Measurements from ENCODE around the gene ATP13A2.
A peak's percentile ranks its signal among the peaks of the same experiment; 100 is the strongest.

The ATP13A2 gene

DNA sequence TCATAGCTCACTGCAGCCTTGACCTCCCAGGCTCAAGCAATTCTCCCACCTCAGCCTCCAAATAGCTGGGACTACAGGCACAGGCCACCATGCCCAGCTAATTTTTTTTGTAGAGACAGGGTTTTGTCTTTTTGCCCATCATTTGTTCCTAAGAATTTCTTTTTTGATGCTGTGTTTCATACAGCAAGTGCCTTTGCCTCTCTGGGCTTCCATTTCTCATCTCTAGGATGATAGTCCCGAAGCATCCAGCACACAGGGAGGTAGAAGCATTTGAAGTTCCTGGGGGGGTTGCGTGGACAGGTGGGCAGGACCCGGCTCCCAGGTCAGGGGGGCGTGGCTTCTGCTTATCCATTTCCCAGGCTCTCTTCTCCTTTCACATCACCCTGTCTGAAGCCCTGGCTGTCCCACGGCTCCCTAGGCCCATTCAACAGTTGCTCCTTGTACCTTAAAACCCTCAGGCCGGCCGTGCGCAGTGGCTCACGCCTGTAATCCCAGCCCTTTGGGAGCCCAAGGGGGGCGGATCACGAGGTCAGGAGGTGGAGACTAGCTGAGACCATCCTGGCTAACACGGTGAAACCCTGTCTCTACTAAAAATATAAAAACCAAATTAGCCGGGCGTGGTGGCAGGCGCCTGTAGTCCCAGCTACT, 3.4 kb downstream of the ATP13A2 start:
- in situ Hi-C loops (cut with HindIII; ENCODE audit: low pct_ligation_motif_present, low pct_unique_long_range_greater_than_20kb, low sequenced_read_pairs), result no loop called here
- no peak for DNase-seq

DNA sequence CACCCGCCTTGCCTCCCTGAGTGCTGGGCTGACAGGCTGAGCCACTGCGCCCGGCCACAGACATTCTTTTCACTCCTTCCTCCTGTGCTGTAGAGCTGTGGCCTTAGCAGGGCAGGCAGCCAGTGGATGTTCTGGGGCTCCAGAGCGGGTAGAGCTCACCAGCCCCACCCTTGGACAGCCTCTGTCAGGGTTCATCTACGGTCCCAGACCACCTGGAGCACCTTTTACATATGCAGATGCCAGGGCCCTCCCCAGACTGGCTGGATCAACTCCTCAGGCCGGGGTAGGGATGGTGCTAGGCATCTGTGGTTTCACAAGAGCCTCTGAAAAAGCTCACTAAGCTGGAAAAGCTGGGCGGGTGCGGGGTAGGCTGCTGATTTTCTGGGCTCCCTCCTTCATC, 4.6 kb downstream of the ATP13A2 start:
- DNase-seq, result no peak
- in situ Hi-C loops (cut with HindIII; ENCODE audit: low pct_ligation_motif_present, low pct_unique_long_range_greater_than_20kb, low sequenced_read_pairs), result no loop called here

- in situ Hi-C loops (cut with HindIII; ENCODE audit: low pct_ligation_motif_present, low pct_unique_long_range_greater_than_20kb, low sequenced_read_pairs), result no loop called here
- no peak for DNase-seq
These were observed 6.4 kb downstream of the ATP13A2 start for GRCh38 chr1:17005365-17005740.

GRCh38 chr1:17004466-17005364, 7.0 kb downstream of the ATP13A2 start:
- peak; percentile 42 for DNase-seq
- in situ Hi-C loops (cut with HindIII; ENCODE audit: low pct_ligation_motif_present, low pct_unique_long_range_greater_than_20kb, low sequenced_read_pairs), result no loop called here

DNA sequence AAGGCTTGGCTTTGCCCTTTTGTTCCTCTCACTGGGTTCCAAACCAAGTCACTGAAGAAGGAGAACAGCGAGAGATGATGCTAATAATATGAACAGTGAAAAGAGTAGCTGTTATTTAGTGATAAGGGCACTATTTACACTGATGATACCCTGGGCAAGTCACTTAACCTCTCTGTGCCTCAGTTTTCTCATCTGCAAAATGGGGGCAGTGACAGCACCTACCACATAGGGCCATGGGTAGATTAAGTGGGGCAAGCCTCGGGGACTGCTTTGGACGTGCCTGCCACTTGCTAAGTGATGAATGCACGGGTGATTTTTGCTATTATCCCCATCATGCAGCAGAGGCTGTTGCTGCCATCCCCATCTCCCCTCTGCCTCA, 9.2 kb downstream of the ATP13A2 start:
- no peak for DNase-seq
- in situ Hi-C loops (cut with HindIII; ENCODE audit: low pct_ligation_motif_present, low pct_unique_long_range_greater_than_20kb, low sequenced_read_pairs), result no loop called here

DNA sequence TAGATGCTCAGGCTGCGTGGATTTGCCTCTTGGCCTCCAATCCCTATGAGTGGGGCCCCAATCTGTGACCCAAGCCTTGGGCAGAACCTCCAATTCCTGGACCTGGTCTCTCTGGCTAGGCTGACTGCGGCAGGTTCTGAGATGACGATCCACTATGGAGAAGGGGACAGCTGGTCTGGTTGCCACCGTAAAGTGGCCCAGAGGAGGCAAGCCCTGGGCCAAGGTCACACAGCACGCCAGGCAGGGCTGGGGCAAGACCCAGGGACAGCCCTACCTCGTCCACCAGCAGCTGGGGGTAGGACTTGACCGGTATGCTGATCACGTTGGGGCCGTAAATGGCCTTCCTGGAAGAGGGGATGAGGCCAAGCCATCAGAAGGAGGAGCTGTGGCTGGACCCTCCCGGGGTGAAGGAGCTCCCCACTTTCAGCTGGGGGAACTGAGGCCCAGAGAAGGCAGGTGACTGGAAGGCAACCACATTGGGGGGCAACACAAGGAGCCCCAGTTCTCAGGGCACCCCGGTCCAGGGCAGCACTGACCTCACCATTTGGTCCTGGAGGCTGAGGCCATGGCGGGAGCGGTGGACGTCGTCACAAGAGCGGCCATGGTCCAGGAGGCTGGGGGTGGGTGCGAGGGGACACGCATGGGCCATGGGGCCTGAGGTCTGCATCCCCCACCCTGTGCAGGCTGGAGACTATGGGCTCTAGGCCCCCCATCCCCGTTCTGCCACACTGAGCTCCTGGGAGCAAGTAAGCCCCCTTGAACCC, 9.8 kb downstream of the ATP13A2 start:
- in situ Hi-C loops (cut with HindIII; ENCODE audit: low pct_ligation_motif_present, low pct_unique_long_range_greater_than_20kb, low sequenced_read_pairs), result no loop called here
- no peak for DNase-seq

DNA sequence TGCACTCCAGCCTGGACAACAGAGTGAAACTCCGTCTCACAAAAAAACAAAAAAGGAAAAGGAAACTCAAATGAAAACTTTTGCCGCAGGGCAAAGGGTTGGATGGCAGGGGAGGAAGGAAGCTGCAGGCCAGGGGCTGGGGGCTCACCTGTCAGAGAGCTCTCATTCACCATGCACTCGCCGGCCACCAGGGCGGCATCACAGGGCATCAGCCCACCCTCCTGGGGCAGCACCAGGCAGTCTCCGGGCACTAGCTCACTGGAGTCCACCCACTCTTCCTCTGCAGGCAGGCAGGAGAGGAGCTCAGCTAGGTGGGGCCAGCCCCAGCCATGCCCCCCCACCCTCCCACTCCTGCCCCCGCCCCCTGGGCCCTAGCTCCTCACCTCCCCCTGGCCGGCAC, 11.9 kb downstream of the ATP13A2 start:
- in situ Hi-C loops (cut with HindIII; ENCODE audit: low pct_ligation_motif_present, low pct_unique_long_range_greater_than_20kb, low sequenced_read_pairs), result no loop called here
- no peak for DNase-seq

DNA sequence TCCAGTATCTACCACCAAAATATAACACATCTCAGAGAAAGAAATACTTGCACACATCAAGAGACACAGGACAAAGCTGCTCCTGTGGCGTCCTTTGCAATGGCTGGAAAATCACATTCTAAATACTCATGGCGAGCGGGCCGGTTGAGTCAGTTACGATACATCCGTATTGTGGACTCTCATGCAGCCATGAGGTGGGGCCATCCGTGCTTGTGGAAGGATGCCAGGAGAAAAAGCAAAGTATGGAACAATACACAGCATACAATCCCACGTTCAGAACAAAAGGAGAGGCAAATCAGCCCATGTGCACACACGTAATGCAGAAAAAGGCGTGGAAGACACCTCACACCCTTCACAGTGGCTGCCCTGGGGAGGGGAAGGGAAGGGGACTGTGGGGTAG, 13.1 kb downstream of the ATP13A2 start:
- in situ Hi-C loops (cut with HindIII; ENCODE audit: low pct_ligation_motif_present, low pct_unique_long_range_greater_than_20kb, low sequenced_read_pairs), result no loop called here
- DNase-seq, result no peak

- in situ Hi-C loops (cut with HindIII; ENCODE audit: low pct_ligation_motif_present, low pct_unique_long_range_greater_than_20kb, low sequenced_read_pairs), result no loop called here
- no peak for DNase-seq
These were observed 14.9 kb downstream of the ATP13A2 start for GRCh38 chr1:16996845-16997244.

DNA sequence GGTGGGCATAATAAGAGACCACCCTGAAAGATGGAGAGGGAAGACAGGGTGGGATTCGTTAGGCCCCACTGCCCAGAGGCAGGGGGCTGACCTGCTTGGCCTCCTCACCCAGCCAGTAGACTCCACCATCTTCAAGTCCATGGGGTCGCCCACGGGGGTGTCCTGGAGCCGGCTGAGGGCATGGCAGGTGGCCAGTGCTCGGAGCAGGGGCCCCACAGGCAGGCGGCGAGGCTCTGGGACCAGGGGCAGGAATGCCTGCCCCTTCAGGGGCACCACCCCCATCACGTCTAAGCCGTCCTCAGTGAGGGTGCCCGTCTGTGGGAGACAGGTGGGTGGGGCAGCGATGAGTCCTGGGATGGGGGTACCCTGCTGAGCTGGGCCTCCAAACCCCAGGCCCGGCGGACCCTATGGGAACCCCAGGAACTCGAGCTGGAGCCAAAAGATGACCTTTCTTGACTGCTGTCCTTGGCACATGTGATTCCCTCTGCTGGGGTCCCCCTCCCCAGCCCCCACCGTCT, 18.1 kb downstream of the ATP13A2 start:
- in situ Hi-C loops (cut with HindIII; ENCODE audit: low pct_ligation_motif_present, low pct_unique_long_range_greater_than_20kb, low sequenced_read_pairs), result no loop called here
- no peak for DNase-seq

DNA sequence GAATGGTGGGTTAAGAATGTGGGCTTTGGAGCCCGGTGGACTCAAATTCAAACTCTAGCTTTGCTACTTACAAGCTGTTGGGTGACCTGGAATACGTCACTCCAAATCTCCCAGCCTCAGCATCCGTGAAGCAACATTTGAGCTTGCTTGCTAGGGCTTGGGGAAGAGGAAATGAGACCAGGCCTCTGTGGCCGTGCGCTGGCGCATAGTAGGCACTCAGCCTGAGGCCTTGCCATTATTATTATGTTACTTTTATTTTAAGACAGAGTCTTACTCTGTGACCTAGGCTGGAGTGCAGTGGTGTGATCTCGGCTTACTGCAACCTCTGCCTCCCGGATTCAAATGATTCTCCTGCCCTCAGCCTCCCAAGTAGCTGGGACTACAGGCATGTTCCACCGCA, 19.1 kb downstream of the ATP13A2 start:
- DNase-seq, result no peak

DNA sequence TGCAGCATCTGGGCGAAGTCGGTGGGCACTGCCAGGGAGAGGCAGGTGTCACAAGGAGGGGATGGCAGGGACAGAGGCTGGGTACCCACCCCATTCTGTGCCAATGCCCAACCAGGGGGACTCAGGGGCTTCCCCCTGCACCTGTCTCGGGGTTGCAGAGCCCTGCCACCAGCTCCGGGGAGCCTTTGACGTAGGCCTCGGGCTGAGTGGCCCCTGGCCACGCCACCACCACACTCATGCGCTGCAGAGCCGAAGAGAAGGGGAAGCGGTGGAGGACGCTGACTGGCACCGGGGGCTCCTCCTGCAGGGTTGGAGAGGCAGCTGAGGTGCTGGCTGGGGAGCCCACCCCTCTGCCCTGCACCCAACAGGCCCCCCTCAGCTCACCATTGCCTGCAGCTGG, 19.6 kb downstream of the ATP13A2 start:
- DNase-seq, result no peak
- in situ Hi-C loops (cut with HindIII; ENCODE audit: low pct_ligation_motif_present, low pct_unique_long_range_greater_than_20kb, low sequenced_read_pairs), result no loop called here

More for the DNA sequence above, 19.1 kb downstream of the ATP13A2 start:
- in situ Hi-C loops (cut with HindIII; ENCODE audit: low pct_ligation_motif_present, low pct_unique_long_range_greater_than_20kb, low sequenced_read_pairs), result no loop called here

- no peak for DNase-seq
- in situ Hi-C loops (cut with HindIII; ENCODE audit: low pct_ligation_motif_present, low pct_unique_long_range_greater_than_20kb, low sequenced_read_pairs), result no loop called here
These were observed 20.2 kb downstream of the ATP13A2 start for GRCh38 chr1:16991571-16991970.

DNA sequence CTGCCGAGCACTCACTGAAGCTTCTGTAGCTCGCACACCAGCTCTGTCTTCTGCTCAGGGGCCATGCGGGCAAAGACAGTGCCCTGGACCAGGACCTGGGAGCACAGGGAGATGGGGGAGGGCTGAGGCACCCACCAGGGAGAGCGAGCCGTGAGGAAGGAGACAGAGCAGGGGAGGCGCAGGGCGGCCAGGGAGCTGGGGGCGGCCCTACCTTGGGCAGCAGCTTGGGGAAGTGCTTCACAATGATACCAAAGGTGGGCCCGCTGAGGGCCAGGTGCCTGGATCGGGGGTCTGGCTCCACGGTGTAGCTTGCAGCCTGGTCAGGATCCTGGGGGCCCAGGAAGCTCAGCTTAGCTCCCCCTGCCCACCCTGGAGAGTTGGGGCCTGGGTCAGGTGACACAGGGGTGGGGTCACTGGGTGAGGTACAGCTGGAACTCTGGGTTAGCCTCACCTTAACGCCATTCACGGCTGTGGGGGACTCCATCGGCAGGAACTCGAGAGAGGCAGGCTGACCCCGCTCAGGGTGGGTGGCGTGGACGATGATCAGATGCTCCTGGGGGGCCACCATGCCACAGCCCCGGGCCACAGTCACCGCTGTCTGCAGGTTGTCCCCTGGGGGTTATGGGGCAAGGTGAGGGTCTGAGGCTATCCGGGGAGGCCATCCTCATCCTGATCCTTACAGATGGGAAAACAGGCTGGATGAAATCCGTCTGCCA, 21.9 kb downstream of the ATP13A2 start:
- in situ Hi-C loops (cut with HindIII; ENCODE audit: low pct_ligation_motif_present, low pct_unique_long_range_greater_than_20kb, low sequenced_read_pairs), result no loop called here

DNA sequence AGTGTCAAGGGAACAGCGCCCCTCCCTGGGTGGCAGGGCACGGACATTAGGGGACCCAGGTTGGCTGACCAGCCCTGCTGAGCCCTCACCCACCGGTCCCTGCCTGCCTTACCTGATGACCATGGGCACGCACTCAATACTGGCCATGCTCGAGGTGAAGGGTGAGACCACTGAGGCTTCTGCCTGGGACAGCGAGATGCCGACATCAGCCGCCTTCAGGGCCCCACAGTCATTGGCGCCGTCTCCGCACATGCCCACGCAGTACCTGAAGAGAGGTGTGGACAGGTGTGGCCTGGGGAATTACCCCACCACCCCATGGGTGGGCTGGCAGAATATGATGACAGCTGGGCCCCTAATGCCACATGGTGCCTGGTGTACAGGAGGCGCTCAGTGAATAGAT, 23.5 kb downstream of the ATP13A2 start:
- in situ Hi-C loops (cut with HindIII; ENCODE audit: low pct_ligation_motif_present, low pct_unique_long_range_greater_than_20kb, low sequenced_read_pairs), result no loop called here
- no peak for DNase-seq

More for the DNA sequence above, 21.9 kb downstream of the ATP13A2 start:
- DNase-seq, result no peak

DNA sequence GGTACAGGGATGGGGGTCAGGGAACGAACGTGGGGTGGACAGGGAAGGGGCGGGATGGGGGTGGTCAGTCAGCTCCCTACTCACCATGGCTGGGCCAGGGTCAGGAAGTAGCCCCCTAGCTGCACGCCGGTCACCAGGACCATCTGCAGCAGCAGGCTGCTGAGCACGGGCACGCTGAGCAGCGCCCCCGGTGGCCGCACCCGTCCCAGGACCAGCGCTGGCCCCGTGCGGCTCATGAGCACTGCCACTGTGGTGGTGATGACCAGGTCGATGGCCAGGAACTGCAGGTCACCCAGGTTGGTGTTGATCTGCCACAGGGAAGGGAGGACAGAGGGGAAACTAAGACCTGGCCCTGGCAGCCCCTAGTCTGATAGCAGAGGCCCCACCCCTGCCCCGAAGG, 24.8 kb downstream of the ATP13A2 start:
- in situ Hi-C loops (cut with HindIII; ENCODE audit: low pct_ligation_motif_present, low pct_unique_long_range_greater_than_20kb, low sequenced_read_pairs), result no loop called here
- DNase-seq, result peak; percentile 18

DNA sequence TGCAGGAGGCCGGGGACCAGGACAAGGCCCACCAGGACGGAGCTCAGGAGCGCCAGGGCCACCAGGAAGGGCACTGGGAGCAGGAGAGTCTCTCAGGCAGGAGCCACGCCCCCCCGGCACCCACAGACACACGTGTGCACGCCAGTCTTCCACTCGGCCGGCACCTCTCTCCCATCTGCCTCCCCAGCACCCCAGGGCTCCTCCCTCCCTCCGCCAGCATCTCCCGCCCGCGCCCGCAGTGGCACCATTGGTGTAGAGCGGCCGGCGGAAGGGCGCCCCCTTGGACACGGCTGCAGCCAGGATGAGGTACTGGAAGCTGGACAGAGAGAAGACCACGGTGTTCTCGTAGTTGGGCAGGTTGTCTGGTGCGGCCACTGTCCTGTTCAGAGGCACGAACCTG, 25.2 kb downstream of the ATP13A2 start:
- DNase-seq, result no peak
- in situ Hi-C loops (cut with HindIII; ENCODE audit: low pct_ligation_motif_present, low pct_unique_long_range_greater_than_20kb, low sequenced_read_pairs), result no loop called here

- in situ Hi-C loops (cut with HindIII; ENCODE audit: low pct_ligation_motif_present, low pct_unique_long_range_greater_than_20kb, low sequenced_read_pairs), result no loop called here
- DNase-seq, result no peak
These were observed 25.6 kb downstream of the ATP13A2 start for GRCh38 chr1:16986113-16986512.

DNA sequence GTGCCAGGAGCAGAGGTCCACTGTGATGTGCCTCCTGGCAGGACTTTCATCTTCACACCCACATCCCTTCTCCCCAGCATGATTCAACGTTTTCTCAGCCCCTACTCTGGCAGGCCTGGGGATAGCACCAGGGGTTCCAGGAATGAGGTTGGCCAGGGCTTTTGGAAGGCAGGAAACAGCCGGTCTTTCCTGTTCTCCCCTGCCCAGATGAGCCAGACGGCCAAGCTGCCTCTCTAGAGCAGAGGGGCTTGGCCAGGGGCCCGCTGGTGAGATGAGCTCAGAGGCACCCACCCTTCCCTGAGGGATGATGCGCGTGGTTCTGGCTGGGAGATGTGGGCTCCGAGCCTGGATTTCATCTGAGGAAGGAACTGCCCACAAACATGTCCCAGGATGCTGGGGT, 27.0 kb downstream of the ATP13A2 start:
- in situ Hi-C loops (cut with HindIII; ENCODE audit: low pct_ligation_motif_present, low pct_unique_long_range_greater_than_20kb, low sequenced_read_pairs), result no loop called here
- DNase-seq, result no peak

Data from ACHN (cell line).